Upper lobe of left lung (tissue), 4 donors: ENCODE results near the gene SDK1.

Experiments used
- CTCF ChIP-seq, 6 experiments: fragments of 450-650 bp in 4 of 6; fragments of 200-600 bp in 2 of 6; sonication (generic) in 2 of 6; IDR thresholded peaks; one replicate each; pipeline ENCODE4 v1.5.1; 2016 to 2019; ENCODE audit warnings: antibody characterized with exemption in 6 of 6
- EP300 ChIP-seq, 4 donors: sonication (generic); formaldehyde crosslinking; IDR thresholded peaks; one replicate each; pipeline ENCODE4 v1.5.1; 2017; ENCODE audit warnings: antibody characterized with exemption in 4 of 4, control low read depth in 2 of 4
- POLR2A ChIP-seq, 4 donors: fragments of 450-650 bp; IDR thresholded peaks; one replicate each; pipeline ENCODE4 v1.5.1; 2016 to 2017; ENCODE audit warnings: antibody characterized with exemption in 4 of 4, mild to moderate bottlenecking in 2 of 4
- POLR2AphosphoS5 ChIP-seq, 2 donors: sonication (generic); formaldehyde crosslinking; IDR thresholded peaks; one replicate each; pipeline ENCODE4 v1.5.1; 2017; ENCODE audit warnings: antibody characterized with exemption in 2 of 2

- no peak for TF ChIP-seq CTCF (IDR thresholded peaks at IDR 0.05)
- TF ChIP-seq POLR2AphosphoS5 (IDR thresholded peaks at IDR 0.05) = no peak
- TF ChIP-seq POLR2A (IDR thresholded peaks at IDR 0.05) = no peak
- TF ChIP-seq EP300 (IDR thresholded peaks at IDR 0.05) = no peak
These were observed 655.9 kb downstream of the SDK1 start for GRCh38 chr7:3956949-3957348.
